Panc1 (cell line): ENCODE results near the gene KCNMA1. TPM values are rescaled to one million over a fixed set of nuclear protein-coding genes. Genes with fewer than 3 reads are reported as not detected.
A peak's percentile ranks its signal among the peaks of the same experiment; 100 is the strongest.

ENCODE experiments used
- ATAC-seq: fragments of 200-7000 bp; cut with Tn5 transposase; 2 replicates; pipeline ENCODE4 v1.9.1; 2020; ENCODE audit warnings: mild to moderate bottlenecking, moderate library complexity
- BruUV-seq: library from RNA; stranded (reverse); fragments of 400-500 nt; replicated peaks from 2 replicates; lab custom pipeline; 2021; lab: Mats Ljungman, UMichigan
- CTCF ChIA-PET: fragments of 300-600 bp; sonication (Branson Sonifier 250); formaldehyde crosslinking; loops from one replicate; lab custom pipeline; 2022; ENCODE audit warnings: antibody characterized with exemption; lab: Charles Lee
- POLR2A ChIA-PET: fragments of 300-600 bp; sonication (Branson Sonifier 250); formaldehyde crosslinking; loops from one replicate; lab custom pipeline; 2022; ENCODE audit warnings: antibody characterized with exemption; lab: Charles Lee
- DNase-seq: peaks from one replicate; pipeline ENCODE4 v3.0.0-alpha.2; 2010; ENCODE audit warnings: low read depth, low spot score
- H3K27ac ChIP-seq: 2 replicates; pipeline ENCODE4 v1.5.1; 2011; ENCODE audit warnings: mild to moderate bottlenecking, low read length, inconsistent platforms
- H3K27me3 ChIP-seq: fragments of 200-500 bp; sonication (Bioruptor generic); 2 replicates; pipeline ENCODE4 v1.6.0; 2014; ENCODE audit warnings: low read length, inconsistent platforms; ENCODE audit not compliant: control insufficient read depth, insufficient read depth
- H3K36me3 ChIP-seq: fragments of 200-500 bp; sonication (Bioruptor generic); 2 replicates; pipeline ENCODE4 v1.5.1; 2014; ENCODE audit warnings: inconsistent platforms, mild to moderate bottlenecking, low read length, moderate library complexity; ENCODE audit not compliant: control insufficient read depth, insufficient read depth
- H3K4me1 ChIP-seq: 2 replicates; pipeline ENCODE4 v1.5.1; 2011; ENCODE audit warnings: inconsistent platforms, mild to moderate bottlenecking, low read length, moderate library complexity; ENCODE audit not compliant: control insufficient read depth, insufficient read depth
- H3K4me3 ChIP-seq, 2 experiments: 2 replicates each; pipeline ENCODE4 v1.5.1; 2011 to 2012; ENCODE audit warnings: low read depth in 2 of 2, low read length in 2 of 2, mild to moderate bottlenecking in 2 of 2, inconsistent platforms in 1 of 2, moderate library complexity in 1 of 2
- H3K9me3 ChIP-seq: fragments of 200-500 bp; sonication (Bioruptor generic); 2 replicates; pipeline ENCODE4 v1.5.1; 2014; ENCODE audit warnings: low read depth, mild to moderate bottlenecking, inconsistent platforms, low read length, moderate library complexity; ENCODE audit not compliant: control insufficient read depth, insufficient read depth
- CTCF ChIP-seq: fragments of 450-650 bp; IDR thresholded peaks from 2 replicates; pipeline ENCODE4 v1.5.1; 2017; ENCODE audit warnings: mild to moderate bottlenecking
- POLR2AphosphoS5 ChIP-seq: IDR thresholded peaks from 2 replicates; pipeline ENCODE4 v1.6.1; 2012; ENCODE audit warnings: mild to moderate bottlenecking, low read depth, low read length, moderate library complexity
- REST ChIP-seq, 2 experiments: IDR thresholded peaks; 2 replicates each; pipeline ENCODE4 v1.6.1; 2011 to 2012; ENCODE audit warnings: low read depth in 2 of 2, control low read depth in 1 of 2, low read length in 1 of 2, mild to moderate bottlenecking in 1 of 2, moderate library complexity in 1 of 2; ENCODE audit not compliant: insufficient read depth in 1 of 2
- SIN3A ChIP-seq: IDR thresholded peaks from 2 replicates; pipeline ENCODE4 v1.6.1; 2012; ENCODE audit warnings: low read depth, mild to moderate bottlenecking, low read length, moderate library complexity, borderline replicate concordance; ENCODE audit not compliant: insufficient read depth
- TCF7L2 ChIP-seq: IDR thresholded peaks from 2 replicates; pipeline ENCODE4 v1.6.1; 2011; ENCODE audit warnings: mild to moderate bottlenecking, low read depth, low read length, inconsistent platforms
- in situ Hi-C: cut with HindIII; loops from 2 replicates; pipeline ENCODE4 v1.10.0; 2016; ENCODE audit warnings: low sequenced_read_pairs, low pct_unique_long_range_greater_than_20kb
- intact Hi-C: fragments of 100-400 bp; cut with micrococcal nuclease; formaldehyde crosslinking; loops from one replicate; pipeline ENCODE4 v1.10.0; 2022; ENCODE audit not compliant: unreplicated experiment
- total RNA-seq: library from RNA; stranded (reverse); gene quantifications from one replicate; pipeline ENCODE4 v1.2.1, GENCODE V29; 2021; ENCODE audit not compliant: unreplicated experiment

Gene KCNMA1
- total RNA-seq, 1 experiment from 2014 or later = 91.9 TPM

GRCh38 chr10:77457266-77457665 is 180.3 kb downstream of the KCNMA1 start:
- CTCF ChIA-PET = interaction anchor here (1.1 kb wide), 1 partner anchor 291 kb away, joined by 4 read pairs; no protein-coding TSS in a partner anchor

GRCh38 chr10:77456414-77456813 is 181.2 kb downstream of the KCNMA1 start:
- Histone ChIP-seq H3K27me3 (no peaks in the 10 kb centered on the region), H3K27ac (no peak overlapping the region; the same call in 1 of the 2 replicates), H3K4me3 (no peak overlapping the region), H3K36me3 (no peaks in the 10 kb centered on the region; the same call in 1 of the 2 replicates), H3K4me1 (peaks cover 28% of the 10 kb centered on the region), H3K9me3 (no peaks in the 10 kb centered on the region)
- ATAC-seq (peak; percentile 62), DNase-seq (no peak)
- ChIA-PET POLR2A (no interaction called here), CTCF (no interaction called here)
- in situ Hi-C loops (no loop called here), intact Hi-C loops (no loop called here)
- BruUV-seq = no TSS peak
- no peak for TF ChIP-seq SIN3A

More at GRCh38 chr10:77457266-77457665, 180.3 kb downstream of the KCNMA1 start:
- no peak overlapping the region for H3K27ac ChIP-seq
- DNase-seq (no peak), ATAC-seq (no peak)
- in situ Hi-C loops = no loop called here
- no TSS peak for BruUV-seq
- TF ChIP-seq REST (IDR thresholded peaks at IDR 0.05; ENCODE audit: insufficient read depth in 1 of 2, low read depth in 2 of 2, low read length in 1 of 2) = no peak
- TF ChIP-seq TCF7L2 = no peak
- TF ChIP-seq SIN3A = no peak
- no peak for TF ChIP-seq POLR2AphosphoS5
- no peak for TF ChIP-seq CTCF
- no peaks in the 10 kb centered on the region for H3K9me3 ChIP-seq
- H3K36me3 ChIP-seq = no peaks in the 10 kb centered on the region; the same call in 1 of the 2 replicates
- no peaks in the 10 kb centered on the region for H3K27me3 ChIP-seq
- H3K4me1 ChIP-seq = peaks cover 28% of the 10 kb centered on the region
- POLR2A ChIA-PET = no interaction called here
- no peak overlapping the region for H3K4me3 ChIP-seq
- intact Hi-C loops = no loop called here

- Histone ChIP-seq H3K27me3 (no peaks in the 10 kb centered on the region), H3K9me3 (no peaks in the 10 kb centered on the region), H3K4me3 (no peak overlapping the region), H3K4me1 (peaks cover 28% of the 10 kb centered on the region), H3K36me3 (no peaks in the 10 kb centered on the region; the same call in 1 of the 2 replicates), H3K27ac (no peak overlapping the region)
- intact Hi-C loops (no loop called here), in situ Hi-C loops (no loop called here)
- DNase-seq = no peak
- peak; percentile 56; the same call in 1 of the 2 replicates for ATAC-seq
- BruUV-seq = no TSS peak
- TF ChIP-seq POLR2AphosphoS5 (no peak), CTCF (no peak), REST (IDR thresholded peaks at IDR 0.05; ENCODE audit: insufficient read depth in 1 of 2, low read depth in 2 of 2, low read length in 1 of 2) (no peak), SIN3A (no peak), TCF7L2 (no peak)
- CTCF ChIA-PET = interaction anchor here (0.6 kb wide), 1 partner anchor 14 kb away, joined by 3 read pairs; no protein-coding TSS in a partner anchor
- POLR2A ChIA-PET = no interaction called here
Observed at GRCh38 chr10:77455561-77455960, 182.0 kb downstream of the KCNMA1 start.
